A673 (cell line): Measurements from ENCODE around the gene ANKRD7. TPM values are rescaled to one million over a fixed set of nuclear protein-coding genes. Genes with fewer than 3 reads are reported as not detected.

Source experiments
- BruUV-seq: library from RNA; stranded (reverse); fragments of 400-500 nt; replicated peaks from 2 replicates; lab custom pipeline; 2021; lab: Mats Ljungman, UMichigan
- CTCF ChIA-PET: fragments of 300-600 bp; sonication (Branson Sonifier 250); formaldehyde crosslinking; loops from one replicate; lab custom pipeline; 2022; ENCODE audit warnings: antibody characterized with exemption; lab: Charles Lee
- POLR2A ChIA-PET: fragments of 300-600 bp; sonication (Branson Sonifier 250); formaldehyde crosslinking; loops from one replicate; lab custom pipeline; 2022; ENCODE audit warnings: antibody characterized with exemption; ENCODE audit not compliant: low non-redundant PET; lab: Charles Lee
- DNase-seq: peaks from one replicate; pipeline ENCODE4 v3.0.0-alpha.2; 2015; ENCODE audit warnings: low spot score
- H3K27ac ChIP-seq: fragments of 200-600 bp; sonication (generic); 2 replicates; pipeline ENCODE4 v1.5.1; 2016; ENCODE audit warnings: mixed run types, low read depth, mild to moderate bottlenecking, mixed read lengths, antibody characterized with exemption, low read length; ENCODE audit not compliant: poor library complexity, severe bottlenecking
- H3K27me3 ChIP-seq: fragments of 200-600 bp; sonication (generic); replicated peaks from 2 replicates; pipeline ENCODE4 v1.6.1; 2017; ENCODE audit warnings: mixed run types, low read depth, mild to moderate bottlenecking, mixed read lengths, antibody characterized with exemption, low read length; ENCODE audit not compliant: insufficient read depth, poor library complexity
- H3K36me3 ChIP-seq: fragments of 200-600 bp; sonication (generic); 2 replicates; pipeline ENCODE4 v1.6.1; 2016; ENCODE audit warnings: mixed run types, mild to moderate bottlenecking, mixed read lengths, antibody characterized with exemption, low read length; ENCODE audit not compliant: insufficient read depth, poor library complexity, severe bottlenecking
- H3K4me1 ChIP-seq: fragments of 200-600 bp; sonication (generic); 2 replicates; pipeline ENCODE4 v1.6.1; 2017; ENCODE audit warnings: mixed run types, mild to moderate bottlenecking, mixed read lengths, antibody characterized with exemption, low read length; ENCODE audit not compliant: insufficient read depth, poor library complexity, severe bottlenecking
- H3K4me3 ChIP-seq: fragments of 200-600 bp; sonication (generic); 2 replicates; pipeline ENCODE4 v1.5.1; 2016; ENCODE audit warnings: low read depth, mixed run types, mild to moderate bottlenecking, mixed read lengths, low read length; ENCODE audit not compliant: poor library complexity, severe bottlenecking
- H3K9me3 ChIP-seq: fragments of 200-600 bp; sonication (generic); 2 replicates; pipeline ENCODE4 v1.6.1; 2016; ENCODE audit warnings: mixed run types, low read depth, mild to moderate bottlenecking, mixed read lengths, antibody characterized with exemption, low read length; ENCODE audit not compliant: poor library complexity, severe bottlenecking
- EZH2 ChIP-seq: fragments of 200-600 bp; sonication (generic); IDR thresholded peaks from 2 replicates; pipeline ENCODE4 v1.6.1; 2017; ENCODE audit warnings: borderline replicate concordance, low read depth, mild to moderate bottlenecking, mixed read lengths, antibody characterized with exemption, low read length; ENCODE audit not compliant: poor library complexity, severe bottlenecking
- intact Hi-C: fragments of 100-400 bp; cut with micrococcal nuclease; formaldehyde crosslinking; loops from one replicate; pipeline ENCODE4 v1.10.0; 2022; ENCODE audit not compliant: unreplicated experiment
- total RNA-seq: library from RNA; stranded (reverse); gene quantifications from 2 replicates; pipeline ENCODE4 v1.2.3, GENCODE V29; 2021
- TF ChIP-seq, protein P1 (sequence below): fragments of 300-800, 200-600 bp; sonication (generic); conservative IDR thresholded peaks from 2 replicates; pipeline ENCODE4 v1.5.1; 2017; ENCODE audit warnings: low read depth, mild to moderate bottlenecking, antibody characterized with exemption, low read length, moderate library complexity, mixed read lengths

Gene ANKRD7
- total RNA-seq, 1 experiment from 2014 or later: 4.2 TPM

DNA sequence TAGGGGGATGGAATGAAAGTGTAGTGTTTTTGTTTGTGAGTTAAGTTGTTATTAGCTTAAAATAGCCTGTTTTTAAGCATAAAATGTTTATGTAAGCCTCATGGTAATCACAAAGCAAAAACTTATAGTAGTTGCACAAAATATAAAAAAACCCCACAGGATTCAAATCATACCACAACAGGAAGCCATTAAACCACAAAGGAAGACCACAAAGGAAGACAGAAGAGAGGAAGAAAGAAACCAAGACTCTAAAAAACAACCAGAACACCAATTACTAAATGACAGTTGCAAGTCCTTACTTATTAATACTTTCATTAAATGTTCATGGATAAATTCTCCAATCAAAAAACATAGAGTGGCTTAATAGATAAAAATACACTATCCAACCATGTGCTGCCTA, 63.6 kb downstream of the ANKRD7 start:
- no peaks in the 10 kb centered on the region for H3K27me3 ChIP-seq
- no peak overlapping the region for H3K27ac ChIP-seq
- no TSS peak for BruUV-seq
- no peaks in the 10 kb centered on the region for H3K36me3 ChIP-seq
- no peaks in the 10 kb centered on the region for H3K4me1 ChIP-seq
- TF ChIP-seq, protein P1, sequence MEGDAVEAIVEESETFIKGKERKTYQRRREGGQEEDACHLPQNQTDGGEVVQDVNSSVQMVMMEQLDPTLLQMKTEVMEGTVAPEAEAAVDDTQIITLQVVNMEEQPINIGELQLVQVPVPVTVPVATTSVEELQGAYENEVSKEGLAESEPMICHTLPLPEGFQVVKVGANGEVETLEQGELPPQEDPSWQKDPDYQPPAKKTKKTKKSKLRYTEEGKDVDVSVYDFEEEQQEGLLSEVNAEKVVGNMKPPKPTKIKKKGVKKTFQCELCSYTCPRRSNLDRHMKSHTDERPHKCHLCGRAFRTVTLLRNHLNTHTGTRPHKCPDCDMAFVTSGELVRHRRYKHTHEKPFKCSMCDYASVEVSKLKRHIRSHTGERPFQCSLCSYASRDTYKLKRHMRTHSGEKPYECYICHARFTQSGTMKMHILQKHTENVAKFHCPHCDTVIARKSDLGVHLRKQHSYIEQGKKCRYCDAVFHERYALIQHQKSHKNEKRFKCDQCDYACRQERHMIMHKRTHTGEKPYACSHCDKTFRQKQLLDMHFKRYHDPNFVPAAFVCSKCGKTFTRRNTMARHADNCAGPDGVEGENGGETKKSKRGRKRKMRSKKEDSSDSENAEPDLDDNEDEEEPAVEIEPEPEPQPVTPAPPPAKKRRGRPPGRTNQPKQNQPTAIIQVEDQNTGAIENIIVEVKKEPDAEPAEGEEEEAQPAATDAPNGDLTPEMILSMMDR: no peak
- TF ChIP-seq EZH2: no peak
- intact Hi-C loops: no loop called here
- H3K9me3 ChIP-seq: peaks cover 6% of the 10 kb centered on the region
- H3K4me3 ChIP-seq: no peak overlapping the region
- ChIA-PET POLR2A (no interaction called here), CTCF (no interaction called here)
- DNase-seq: peak; percentile 22

DNA sequence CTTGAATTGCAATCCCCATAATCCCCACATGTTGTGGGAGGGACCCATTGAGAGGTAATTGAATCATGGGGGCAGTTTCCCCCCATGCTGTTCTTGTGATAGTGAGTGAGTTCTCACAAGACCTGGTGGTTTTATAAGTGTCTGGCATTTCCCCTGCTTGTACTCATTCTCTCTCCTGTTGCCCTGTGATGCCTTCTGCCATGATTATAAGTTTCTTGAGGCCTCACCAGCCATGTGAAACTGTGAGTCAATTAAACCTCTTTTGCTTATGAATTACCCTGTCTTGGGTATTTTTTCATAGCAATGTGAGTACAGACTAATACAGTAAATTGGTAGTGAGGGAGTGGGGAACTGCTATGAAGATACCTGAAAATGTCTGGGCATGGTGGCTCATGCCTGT, 65.0 kb downstream of the ANKRD7 start:
- TF ChIP-seq, protein P1: no peak
- no peak for TF ChIP-seq EZH2
- CTCF ChIA-PET: no interaction called here
- H3K4me3 ChIP-seq: no peak overlapping the region
- no peak overlapping the region for H3K27ac ChIP-seq
- intact Hi-C loops: no loop called here
- DNase-seq: no peak
- no peaks in the 10 kb centered on the region for H3K4me1 ChIP-seq
- H3K9me3 ChIP-seq: peaks cover 6% of the 10 kb centered on the region
- no TSS peak for BruUV-seq
- POLR2A ChIA-PET: no interaction called here
- H3K27me3 ChIP-seq: no peaks in the 10 kb centered on the region
- H3K36me3 ChIP-seq: no peaks in the 10 kb centered on the region

Other genes with a start within 250 kb of the ANKRD7 start
- 54.0 and 56.7 TPM in 2 replicates for gene LSM8, start 40.5 kb upstream of the ANKRD7 start, total RNA-seq